ENCODE results near the gene G6PC1. TPM values are rescaled to one million over a fixed set of nuclear protein-coding genes. Genes with fewer than 3 reads are reported as not detected.
A peak's percentile ranks its signal among the peaks of the same experiment; 100 is the strongest.

Gene G6PC1
- total and polyA plus RNA-seq, 2 experiments from 2014 or later, result not detected

- Histone ChIP-seq H4K20me1 (replicated peaks; ENCODE audit: insufficient read depth) (no peaks in the 10 kb centered on the region), H3K27ac (ENCODE audit: low read depth) (no peak overlapping the region), H3F3A (replicated peaks; ENCODE audit: low read depth) (no peaks in the 10 kb centered on the region), H2AFZ (no peak overlapping the region), H3K9me2 (ENCODE audit: insufficient read depth) (no peaks in the 10 kb centered on the region), H3K4me2 (no peak overlapping the region), H3K27me3 (ENCODE audit: insufficient read depth) (no peaks in the 10 kb centered on the region), H3K4me1 (ENCODE audit: insufficient read depth) (peaks cover 6% of the 10 kb centered on the region; the same call in 1 of the 2 replicates), H3K4me3 (no peak overlapping the region), H3K36me3 (ENCODE audit: insufficient read depth) (no peaks in the 10 kb centered on the region), H3K79me2 (replicated peaks; ENCODE audit: insufficient read depth) (no peaks in the 10 kb centered on the region)
- H3K27me3 Mint-ChIP-seq (ENCODE audit: insufficient read depth, low read depth, poor library complexity), result peaks cover 1% of the 10 kb centered on the region
- H3K4me1 Mint-ChIP-seq, result peaks cover 21% of the 10 kb centered on the region
- no peak overlapping the region for H3K27ac Mint-ChIP-seq
- no peaks in the 10 kb centered on the region for H3K36me3 Mint-ChIP-seq (ENCODE audit: low read depth)
- no peaks in the 10 kb centered on the region for H3K9me3 Mint-ChIP-seq
- H3K4me3 Mint-ChIP-seq, result no peak overlapping the region
- DNase-seq (ENCODE audit: low spot score) (no peak), ATAC-seq (peak; percentile 50)
- TF ChIP-seq EZH2phosphoT487 (IDR thresholded peaks at IDR 0.05; ENCODE audit: unreplicated experiment) (no peak), ZNF114 (CRISPR knock-in tag; IDR thresholded peaks at IDR 0.05) (no peak), ETS1 (IDR thresholded peaks at IDR 0.05) (no peak), CREB1 (CRISPR knock-in tag; IDR thresholded peaks at IDR 0.05; ENCODE audit: low read depth) (no peak), STAT1 (IDR thresholded peaks at IDR 0.05; ENCODE audit: unreplicated experiment) (no peak), POLR2AphosphoS5 (IDR thresholded peaks at IDR 0.05; ENCODE audit: low read depth) (no peak), EZH2 (IDR thresholded peaks at IDR 0.05; ENCODE audit: low read depth, unreplicated experiment) (no peak), ZNF331 (CRISPR knock-in tag; IDR thresholded peaks at IDR 0.05; ENCODE audit: low read depth) (no peak), REST (IDR thresholded peaks at IDR 0.05; ENCODE audit: unreplicated experiment) (no peak), NANOG (IDR thresholded peaks at IDR 0.05; ENCODE audit: borderline replicate concordance) (no peak), CTCF (conservative IDR thresholded peaks at IDR 0.05; ENCODE audit: low read depth in 2 of 2) (no peak), ZNF462 (CRISPR knock-in tag; IDR thresholded peaks at IDR 0.05) (no peak), JUNB (IDR thresholded peaks at IDR 0.05; ENCODE audit: unreplicated experiment) (no peak)
Measured at GRCh38 chr17:42924891-42925290, 24.3 kb downstream of the G6PC1 start.
